Fibroblast of lung (primary cell): ENCODE data around the gene LMO3.

Source experiments
- EZH2 ChIP-seq: IDR thresholded peaks from 2 replicates; pipeline ENCODE4 v1.5.1; 2012; ENCODE audit warnings: low read length, control low read depth, mild to moderate bottlenecking; ENCODE audit errors: missing control alignments
- TF ChIP-seq, protein P1 (sequence below), 2 donors: IDR thresholded peaks in 1 of 2; conservative IDR thresholded peaks in 1 of 2; 1 replicate in 1 of 2; 2 replicates in 1 of 2; pipeline ENCODE4 v1.5.1; 2011 to 2012; ENCODE audit warnings: low read length in 2 of 2, control low read depth in 1 of 2, inconsistent platforms in 1 of 2, low read depth in 1 of 2, mild to moderate bottlenecking in 1 of 2

DNA sequence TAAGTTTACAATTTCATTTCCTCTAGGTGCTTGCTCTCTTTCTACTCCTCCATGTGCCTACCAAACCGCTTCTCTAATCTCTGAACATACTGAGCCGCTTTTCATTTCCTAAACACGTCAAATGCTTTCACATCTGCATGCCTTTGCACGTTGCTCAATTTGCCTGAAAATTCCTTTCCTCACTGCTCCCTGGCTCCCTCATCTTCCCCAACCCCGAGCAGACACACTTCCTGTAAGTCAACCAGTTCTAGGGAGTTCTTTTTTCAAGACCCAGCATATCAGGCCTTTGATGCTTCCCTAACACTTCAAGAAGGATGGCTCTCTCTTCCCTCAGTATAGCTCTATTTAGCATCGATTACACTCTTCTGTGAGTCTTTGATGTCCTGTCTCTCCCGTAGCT is 50.3 kb downstream of the LMO3 start:
- TF ChIP-seq, protein P1, sequence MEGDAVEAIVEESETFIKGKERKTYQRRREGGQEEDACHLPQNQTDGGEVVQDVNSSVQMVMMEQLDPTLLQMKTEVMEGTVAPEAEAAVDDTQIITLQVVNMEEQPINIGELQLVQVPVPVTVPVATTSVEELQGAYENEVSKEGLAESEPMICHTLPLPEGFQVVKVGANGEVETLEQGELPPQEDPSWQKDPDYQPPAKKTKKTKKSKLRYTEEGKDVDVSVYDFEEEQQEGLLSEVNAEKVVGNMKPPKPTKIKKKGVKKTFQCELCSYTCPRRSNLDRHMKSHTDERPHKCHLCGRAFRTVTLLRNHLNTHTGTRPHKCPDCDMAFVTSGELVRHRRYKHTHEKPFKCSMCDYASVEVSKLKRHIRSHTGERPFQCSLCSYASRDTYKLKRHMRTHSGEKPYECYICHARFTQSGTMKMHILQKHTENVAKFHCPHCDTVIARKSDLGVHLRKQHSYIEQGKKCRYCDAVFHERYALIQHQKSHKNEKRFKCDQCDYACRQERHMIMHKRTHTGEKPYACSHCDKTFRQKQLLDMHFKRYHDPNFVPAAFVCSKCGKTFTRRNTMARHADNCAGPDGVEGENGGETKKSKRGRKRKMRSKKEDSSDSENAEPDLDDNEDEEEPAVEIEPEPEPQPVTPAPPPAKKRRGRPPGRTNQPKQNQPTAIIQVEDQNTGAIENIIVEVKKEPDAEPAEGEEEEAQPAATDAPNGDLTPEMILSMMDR (conservative IDR thresholded peaks at IDR 0.05 in 1 of 2, IDR thresholded peaks at IDR 0.05 in 1 of 2; ENCODE audit: low read depth in 1 of 2, low read length in 2 of 2), result no peak
- TF ChIP-seq EZH2, result no peak
